GM21619 (cell line): ENCODE measurements around the gene ZFYVE21.

Experiments used
- ATAC-seq: cut with Tn5 transposase; IDR thresholded peaks from one replicate; pipeline ENCODE4 v1.9.1; 2021; ENCODE audit not compliant: unreplicated experiment

ZFYVE21 gene

DNA sequence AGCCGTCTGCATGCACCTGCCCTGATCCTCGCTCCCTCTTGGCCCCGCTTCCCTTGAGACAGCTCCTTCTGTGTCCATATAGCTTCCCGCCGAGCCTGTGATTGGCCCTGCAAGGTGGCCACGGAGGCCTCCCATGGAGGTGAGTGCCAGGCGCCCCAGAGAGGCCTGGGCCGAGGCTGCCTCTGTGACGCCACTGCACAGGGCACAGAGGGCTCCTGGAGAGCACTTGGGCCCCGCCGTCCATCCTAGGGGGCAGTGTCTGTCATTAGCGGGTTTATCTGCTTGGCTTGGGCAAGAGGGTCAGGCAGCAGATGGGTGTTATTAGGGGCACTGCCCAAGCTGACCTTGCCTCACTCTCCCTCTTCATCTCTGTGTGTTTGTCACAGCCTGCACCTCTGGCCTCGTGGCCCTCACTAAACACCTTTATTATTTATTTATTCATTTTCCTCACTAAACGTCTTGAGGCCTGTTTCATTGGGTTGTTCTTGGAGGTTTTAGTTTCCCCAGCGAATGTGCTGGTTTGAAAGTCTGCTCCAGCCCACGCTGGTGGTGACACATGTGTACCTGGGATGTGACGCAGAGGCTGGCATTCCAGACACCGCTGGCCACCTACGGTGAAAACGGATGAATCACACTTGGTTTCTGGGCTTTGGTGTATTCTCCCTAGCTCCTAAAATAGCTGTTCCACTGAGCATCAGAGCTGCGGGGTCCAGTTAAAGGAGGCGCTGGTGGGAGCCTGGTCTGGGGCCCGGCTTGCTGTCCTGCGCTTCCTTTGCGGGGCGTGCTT lies 5.9 kb downstream of the ZFYVE21 start:
- no peak for ATAC-seq

DNA sequence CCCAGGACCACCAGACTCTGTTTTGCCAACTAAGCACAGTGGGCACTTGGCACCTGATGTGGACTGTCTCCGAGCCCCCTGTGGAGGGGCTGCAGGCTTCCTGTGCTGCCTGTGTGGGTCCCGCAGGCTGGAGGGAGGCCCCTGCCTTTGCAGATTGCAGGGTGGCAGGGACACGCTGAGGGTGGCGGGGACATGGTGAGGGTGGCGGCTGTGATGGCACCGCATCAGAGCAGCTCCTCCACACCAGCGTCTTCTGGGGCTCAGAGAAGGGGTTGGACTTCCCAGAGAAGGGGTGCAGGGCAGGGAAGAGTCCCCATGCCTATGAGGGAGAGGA lies 8.1 kb downstream of the ZFYVE21 start:
- ATAC-seq = no peak

- ATAC-seq = no peak
Measured at GRCh38 chr14:103724116-103724515, 8.5 kb downstream of the ZFYVE21 start.

GRCh38 chr14:103725001-103725682 lies 9.5 kb downstream of the ZFYVE21 start:
- ATAC-seq = no peak

DNA sequence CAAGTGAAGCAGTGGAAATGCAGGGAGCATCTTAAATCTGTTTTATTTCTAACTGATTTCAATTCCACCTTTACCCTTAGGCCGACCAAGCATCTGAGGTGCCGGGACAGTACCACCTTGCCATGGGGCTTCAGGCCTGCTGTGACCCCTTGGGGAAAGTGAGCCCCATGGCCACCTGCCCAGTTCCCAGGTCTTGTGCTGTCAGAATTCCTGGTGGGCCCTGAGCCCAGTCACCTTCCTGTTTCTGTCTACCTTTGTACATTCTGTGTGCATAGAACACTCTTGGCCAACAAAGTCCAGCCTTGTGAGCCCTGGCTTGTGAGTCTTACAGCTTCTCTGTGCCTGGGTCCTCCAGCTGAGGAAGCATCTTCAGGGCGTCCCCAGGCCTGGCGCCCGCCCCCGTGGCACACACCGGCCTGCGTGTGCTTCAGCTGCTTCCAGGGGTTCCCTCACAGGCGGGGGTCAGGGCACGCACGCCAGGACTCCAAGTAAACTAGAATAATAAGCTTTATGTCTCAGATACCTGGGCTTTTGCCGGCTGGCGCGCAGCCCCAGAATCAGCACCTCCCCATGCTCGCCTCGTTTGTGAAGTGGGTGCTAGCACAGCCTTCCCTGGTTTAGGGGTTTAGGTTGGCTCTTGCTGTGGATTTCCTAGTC lies 10.3 kb downstream of the ZFYVE21 start:
- no peak for ATAC-seq

DNA sequence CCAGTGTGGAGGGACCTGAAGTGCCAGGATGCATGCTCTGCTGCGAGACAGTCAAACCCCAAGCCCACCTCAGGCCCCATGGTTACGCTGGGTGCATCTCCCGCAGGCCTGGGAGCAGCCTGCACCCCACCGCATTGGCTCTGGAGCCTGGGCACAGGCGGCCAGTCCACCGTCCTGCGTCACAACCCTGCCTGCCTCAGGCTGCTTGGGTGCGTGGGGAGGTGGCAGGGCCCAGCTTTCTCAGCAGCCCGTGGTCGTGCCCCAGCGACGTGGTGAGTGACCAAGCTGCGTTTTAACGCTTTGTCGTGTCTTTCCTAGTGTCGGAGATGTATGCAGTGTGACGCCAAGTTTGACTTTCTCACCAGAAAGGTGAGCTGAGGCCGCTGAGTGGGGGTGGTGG lies 10.9 kb downstream of the ZFYVE21 start:
- no peak for ATAC-seq

DNA sequence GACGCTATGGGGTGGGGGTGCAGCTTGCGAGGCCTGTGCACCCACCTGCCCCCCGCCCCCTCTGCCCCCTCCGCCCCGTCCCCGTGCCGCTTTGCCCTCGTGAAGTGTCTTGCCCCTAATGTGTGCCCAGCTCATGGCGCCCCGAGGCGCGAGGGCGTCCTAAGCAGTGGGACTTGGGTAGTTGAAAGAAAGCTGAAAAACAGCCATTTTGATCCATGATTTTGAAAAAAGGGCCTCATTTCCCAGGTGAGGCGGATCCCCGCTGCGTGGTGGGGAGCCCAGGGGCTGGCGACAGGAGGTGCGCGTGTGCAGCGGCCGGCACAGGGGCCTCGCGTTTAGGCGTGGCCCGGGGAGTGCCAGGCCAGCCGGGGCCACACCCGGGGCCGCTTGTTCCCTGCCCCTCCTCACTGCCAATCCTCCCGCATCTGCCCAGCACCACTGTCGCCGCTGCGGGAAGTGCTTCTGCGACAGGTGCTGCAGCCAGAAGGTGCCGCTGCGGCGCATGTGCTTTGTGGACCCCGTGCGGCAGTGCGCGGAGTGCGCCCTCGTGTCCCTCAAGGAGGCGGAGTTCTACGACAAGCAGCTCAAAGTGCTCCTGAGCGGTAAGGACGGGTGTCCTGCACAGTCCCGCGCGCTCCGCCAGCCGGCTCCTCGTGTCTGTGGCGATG lies 11.8 kb downstream of the ZFYVE21 start:
- no peak for ATAC-seq

DNA sequence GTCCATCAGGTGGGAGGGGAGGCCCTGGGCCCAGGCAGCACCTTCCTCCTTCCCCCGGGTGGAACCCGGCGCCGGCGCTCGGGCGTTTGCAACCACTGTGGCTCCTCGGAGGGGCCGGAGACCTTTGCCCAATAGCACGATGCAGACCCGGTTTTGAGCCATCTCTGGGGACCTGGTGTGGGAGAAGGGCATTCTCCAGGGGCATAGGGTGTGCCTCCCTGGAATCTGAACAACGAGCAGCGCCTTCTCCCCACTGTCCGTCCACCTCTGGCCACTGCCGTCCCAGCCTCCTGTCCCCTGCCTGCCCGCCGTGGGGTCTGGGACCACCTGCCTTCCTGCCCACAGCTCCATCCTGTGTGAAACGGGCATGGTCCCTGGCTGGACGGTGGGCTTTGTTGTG lies 12.5 kb downstream of the ZFYVE21 start:
- no peak for ATAC-seq

GRCh38 chr14:103728721-103729120 lies 13.1 kb downstream of the ZFYVE21 start:
- ATAC-seq = no peak

- no peak for ATAC-seq
Measured at GRCh38 chr14:103729496-103730448, 14.2 kb downstream of the ZFYVE21 start.

DNA sequence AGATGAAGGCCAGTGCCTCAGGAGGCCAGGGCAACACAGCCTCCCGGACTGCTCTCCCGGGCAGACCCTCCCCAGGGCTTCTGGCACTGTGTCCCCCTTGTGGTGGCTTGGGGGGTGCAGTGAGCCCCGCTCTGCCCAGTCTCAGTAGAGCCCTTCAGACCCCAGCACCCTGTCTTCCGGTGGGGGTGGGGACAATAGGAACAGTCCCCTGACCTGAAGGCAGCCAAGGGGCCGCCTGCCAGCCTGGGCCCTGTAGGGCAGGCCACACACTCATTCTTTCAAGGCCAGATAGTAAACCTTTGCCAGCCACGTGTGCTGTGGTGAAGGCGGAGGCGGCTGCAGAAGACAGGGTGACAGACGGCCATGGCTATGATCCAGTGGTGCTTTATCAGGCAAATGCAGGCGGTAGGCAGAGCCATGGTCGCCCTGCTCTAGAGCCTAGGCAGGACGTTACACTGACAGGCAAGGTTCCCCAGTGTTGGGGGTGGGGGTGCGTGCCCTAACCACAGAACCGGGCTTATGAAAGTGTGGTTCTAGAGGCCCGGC lies 15.0 kb downstream of the ZFYVE21 start:
- no peak for ATAC-seq

DNA sequence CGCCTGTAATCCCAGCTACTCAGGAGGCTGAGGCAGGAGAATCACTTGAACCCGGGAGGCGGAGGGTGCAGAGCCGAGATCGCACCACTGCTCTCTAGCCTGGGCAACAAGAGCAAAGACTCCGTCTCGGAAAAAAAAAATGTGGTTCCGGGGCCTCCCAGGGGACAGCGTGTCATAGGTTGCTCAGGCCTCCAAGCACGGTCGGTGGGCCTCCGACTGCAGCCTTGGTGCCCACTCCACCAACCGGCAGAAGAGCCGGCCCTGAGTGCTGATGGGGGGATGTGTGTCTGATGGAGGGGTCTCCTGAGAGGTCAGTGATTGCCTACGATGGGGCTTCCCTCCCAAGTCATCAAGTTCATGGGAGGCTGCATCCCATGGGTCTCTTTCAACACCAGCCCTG lies 15.9 kb downstream of the ZFYVE21 start:
- no peak for ATAC-seq

DNA sequence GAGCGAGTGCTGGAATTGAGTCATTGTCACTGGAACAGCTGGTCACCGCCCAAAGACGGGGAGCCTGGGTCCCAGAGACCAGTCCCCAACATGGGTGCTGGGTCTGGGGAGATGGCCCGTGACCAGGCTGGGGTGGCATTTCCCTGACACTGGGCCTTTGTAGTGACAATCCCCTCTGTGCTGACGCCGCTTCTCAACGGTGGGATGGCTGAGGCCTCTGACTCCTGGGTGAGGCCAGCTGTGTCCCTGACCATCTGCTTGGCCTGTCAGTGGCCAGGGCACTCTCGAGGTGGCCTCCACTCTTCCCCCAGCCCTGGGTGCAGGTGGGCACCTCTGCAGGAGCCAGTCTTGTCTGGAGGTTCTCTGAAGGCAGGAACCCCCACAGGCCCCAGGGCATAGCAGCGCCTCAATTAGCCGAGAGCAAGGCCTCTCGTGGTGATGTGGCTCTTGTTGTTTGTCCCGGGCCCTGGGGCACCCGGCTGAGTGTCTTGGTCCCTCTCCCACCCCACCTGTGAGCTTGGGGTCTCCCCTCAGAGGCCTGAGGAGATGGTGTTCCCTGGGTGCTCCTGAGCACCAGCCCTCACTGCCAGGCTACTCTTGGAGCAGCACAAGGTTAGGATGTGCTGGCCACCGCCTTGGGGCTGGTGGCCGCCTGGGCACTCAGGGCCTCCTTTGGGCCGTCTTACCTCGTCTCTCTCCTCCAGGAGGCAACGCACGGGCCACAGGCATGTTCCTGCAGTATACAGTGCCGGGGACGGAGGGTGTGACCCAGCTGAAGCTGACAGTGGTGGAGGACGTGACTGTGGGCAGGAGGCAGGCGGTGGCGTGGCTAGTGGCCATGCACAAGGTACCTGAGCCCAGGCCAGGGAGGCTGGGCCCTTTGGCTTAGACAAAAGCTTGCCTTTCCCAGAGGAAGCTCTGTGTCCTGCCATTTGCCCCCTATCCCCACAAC lies 16.6 kb downstream of the ZFYVE21 start:
- ATAC-seq = no peak

GRCh38 chr14:103732868-103733620 lies 17.4 kb downstream of the ZFYVE21 start:
- no peak for ATAC-seq

GRCh38 chr14:103733651-103734050 lies 18.0 kb downstream of the ZFYVE21 start:
- no peak for ATAC-seq

GRCh38 chr14:103734081-103734888 lies 18.7 kb downstream of the ZFYVE21 start:
- no peak for ATAC-seq

GRCh38 chr14:103735022-103735421 lies 19.4 kb downstream of the ZFYVE21 start:
- ATAC-seq = no peak

GRCh38 chr14:103735439-103735814 lies 19.8 kb downstream of the ZFYVE21 start:
- ATAC-seq = no peak
